Tibial nerve (tissue), 4 donors: ENCODE results near the gene EDAR. TPM values are rescaled to one million over a fixed set of nuclear protein-coding genes. Genes with fewer than 3 reads are reported as not detected.

ENCODE experiments used
- DNase-seq, 2 donors: peaks; one replicate each; pipeline ENCODE4 v3.0.0-alpha.2; 2019; ENCODE audit warnings: low spot score in 2 of 2
- H3K27ac ChIP-seq, 4 donors: fragments of 200-600 bp; sonication (generic) in 3 of 4; one replicate each; pipeline ENCODE4 v1.5.1; 2017 to 2019; ENCODE audit warnings: mild to moderate bottlenecking in 1 of 4
- H3K27me3 ChIP-seq, 2 donors: fragments of 200-600 bp; sonication (generic) in 1 of 2; one replicate each; pipeline versions ENCODE4 v1.5.1 to v1.6.0; 2017 to 2019
- H3K36me3 ChIP-seq, 3 donors: fragments of 200-600 bp; sonication (generic); one replicate each; pipeline ENCODE4 v1.5.1; 2018 to 2019
- H3K4me1 ChIP-seq, 4 donors: fragments of 200-600 bp; sonication (generic) in 3 of 4; one replicate each; pipeline ENCODE4 v1.5.1; 2017 to 2019
- H3K4me3 ChIP-seq, 4 donors: fragments of 200-600 bp; sonication (generic) in 3 of 4; one replicate each; pipeline ENCODE4 v1.5.1; 2017 to 2019; ENCODE audit warnings: mild to moderate bottlenecking in 1 of 4, moderate library complexity in 1 of 4
- H3K9me3 ChIP-seq, 4 donors: fragments of 200-600 bp; sonication (generic) in 3 of 4; one replicate each; pipeline ENCODE4 v1.5.1; 2017 to 2019
- EP300 ChIP-seq, 2 donors: sonication (generic); formaldehyde crosslinking; IDR thresholded peaks; one replicate each; pipeline ENCODE4 v1.6.1; 2017; ENCODE audit warnings: antibody characterized with exemption in 2 of 2, mild to moderate bottlenecking in 1 of 2
- POLR2A ChIP-seq, 2 donors: fragments of 450-650 bp; IDR thresholded peaks; one replicate each; pipeline ENCODE4 v1.6.1; 2017; ENCODE audit warnings: antibody characterized with exemption in 2 of 2, mild to moderate bottlenecking in 2 of 2, moderate library complexity in 2 of 2
- WGBS, 2 donors: methylation state at CpG; one replicate each; pipeline ENCODE4 v1.1.5; 2018; 5-methylcytosine and 5-hydroxymethylcytosine counted together
- small RNA-seq: library from RNA; depleted of rRNA; stranded (forward); fragments of <200 nt; gene quantifications from one replicate; pipeline ENCODE3, GENCODE V24; 2016
- total RNA-seq, 4 donors: library from RNA; depleted of rRNA; stranded (reverse); fragments of >200 nt; gene quantifications; one replicate each; pipeline ENCODE4 v1.1.0, GENCODE V29; 2016
- TF ChIP-seq, protein P1 (sequence below), 5 experiments: fragments of 200-600 bp in 3 of 5; fragments of 450-650 bp in 2 of 5; sonication (generic) in 3 of 5; IDR thresholded peaks; one replicate each; pipeline ENCODE4 v1.5.1; 2016 to 2019; ENCODE audit warnings: antibody characterized with exemption in 5 of 5, mild to moderate bottlenecking in 3 of 5, moderate library complexity in 2 of 5

The EDAR gene
- total RNA-seq, 4 donors from 2014 or later: under 0.01 TPM; not detected in 3

DNA sequence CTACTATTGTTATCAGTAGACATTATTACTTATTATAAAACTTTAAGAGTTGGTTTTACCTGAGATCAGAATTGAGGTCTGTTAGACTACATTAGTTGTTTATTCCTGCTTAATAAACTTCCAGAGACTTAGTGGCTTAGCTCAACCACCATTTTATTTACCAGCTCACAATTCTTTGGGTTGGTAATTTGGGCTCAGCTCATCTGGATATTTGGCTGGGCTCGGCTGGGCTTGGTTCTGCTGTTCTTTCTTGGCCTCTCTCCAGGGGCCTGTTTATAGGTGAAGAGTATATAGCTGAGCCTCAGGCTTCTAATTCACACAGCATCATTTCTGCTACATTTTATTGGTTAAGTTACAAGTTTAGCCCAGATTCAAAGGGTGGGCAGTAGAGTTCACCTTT, 134.5 kb downstream of the EDAR start:
- Histone ChIP-seq H3K9me3 (no peaks in the 10 kb centered on the region), H3K4me1 (no peaks in the 10 kb centered on the region), H3K4me3 (no peak overlapping the region), H3K36me3 (peaks cover 0 to 38% (median 3%) of the 10 kb centered on the region in 3 donors), H3K27me3 (no peaks in the 10 kb centered on the region), H3K27ac (no peak overlapping the region)
- WGBS, 2 donors: 61 to 63% methylated on average over 1 of the region's 1 CpG
- no peak for DNase-seq
- no peak for TF ChIP-seq POLR2A (IDR thresholded peaks at IDR 0.05)
- TF ChIP-seq EP300 (IDR thresholded peaks at IDR 0.05): no peak
- TF ChIP-seq, protein P1, sequence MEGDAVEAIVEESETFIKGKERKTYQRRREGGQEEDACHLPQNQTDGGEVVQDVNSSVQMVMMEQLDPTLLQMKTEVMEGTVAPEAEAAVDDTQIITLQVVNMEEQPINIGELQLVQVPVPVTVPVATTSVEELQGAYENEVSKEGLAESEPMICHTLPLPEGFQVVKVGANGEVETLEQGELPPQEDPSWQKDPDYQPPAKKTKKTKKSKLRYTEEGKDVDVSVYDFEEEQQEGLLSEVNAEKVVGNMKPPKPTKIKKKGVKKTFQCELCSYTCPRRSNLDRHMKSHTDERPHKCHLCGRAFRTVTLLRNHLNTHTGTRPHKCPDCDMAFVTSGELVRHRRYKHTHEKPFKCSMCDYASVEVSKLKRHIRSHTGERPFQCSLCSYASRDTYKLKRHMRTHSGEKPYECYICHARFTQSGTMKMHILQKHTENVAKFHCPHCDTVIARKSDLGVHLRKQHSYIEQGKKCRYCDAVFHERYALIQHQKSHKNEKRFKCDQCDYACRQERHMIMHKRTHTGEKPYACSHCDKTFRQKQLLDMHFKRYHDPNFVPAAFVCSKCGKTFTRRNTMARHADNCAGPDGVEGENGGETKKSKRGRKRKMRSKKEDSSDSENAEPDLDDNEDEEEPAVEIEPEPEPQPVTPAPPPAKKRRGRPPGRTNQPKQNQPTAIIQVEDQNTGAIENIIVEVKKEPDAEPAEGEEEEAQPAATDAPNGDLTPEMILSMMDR (IDR thresholded peaks at IDR 0.05): no peak

DNA sequence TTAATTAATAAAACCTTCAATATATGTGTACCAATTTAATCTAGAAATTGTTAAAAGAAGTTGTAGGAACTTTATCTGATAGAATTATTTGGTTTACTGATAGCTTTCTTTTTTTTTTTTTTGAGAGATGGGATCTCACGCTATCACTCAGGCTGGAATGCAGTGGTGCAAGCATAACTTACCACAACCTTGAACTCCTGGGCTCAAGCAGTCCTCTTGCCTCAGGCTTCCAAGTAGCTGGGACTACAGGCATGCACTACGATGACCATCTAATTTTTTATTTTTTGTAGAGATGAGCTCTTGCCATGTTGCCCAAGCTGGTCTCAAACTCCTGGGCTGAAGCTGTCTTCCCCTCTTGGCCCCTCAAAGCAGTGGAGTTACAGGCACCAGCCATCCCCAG, 135.6 kb downstream of the EDAR start:
- H3K27me3 ChIP-seq: no peaks in the 10 kb centered on the region
- TF ChIP-seq, protein P1 (IDR thresholded peaks at IDR 0.05): no peak
- TF ChIP-seq POLR2A (IDR thresholded peaks at IDR 0.05) (no peak), EP300 (IDR thresholded peaks at IDR 0.05) (no peak)
- no peaks in the 10 kb centered on the region for H3K4me1 ChIP-seq
- no peaks in the 10 kb centered on the region for H3K9me3 ChIP-seq
- H3K27ac ChIP-seq: no peak overlapping the region
- H3K36me3 ChIP-seq: peaks cover 0 to 41% (median 3%) of the 10 kb centered on the region in 3 donors
- no peak overlapping the region for H3K4me3 ChIP-seq
- 90 to 92% methylated on average over 2 of the region's 2 CpGs for WGBS, 2 donors
- no peak for DNase-seq

DNA sequence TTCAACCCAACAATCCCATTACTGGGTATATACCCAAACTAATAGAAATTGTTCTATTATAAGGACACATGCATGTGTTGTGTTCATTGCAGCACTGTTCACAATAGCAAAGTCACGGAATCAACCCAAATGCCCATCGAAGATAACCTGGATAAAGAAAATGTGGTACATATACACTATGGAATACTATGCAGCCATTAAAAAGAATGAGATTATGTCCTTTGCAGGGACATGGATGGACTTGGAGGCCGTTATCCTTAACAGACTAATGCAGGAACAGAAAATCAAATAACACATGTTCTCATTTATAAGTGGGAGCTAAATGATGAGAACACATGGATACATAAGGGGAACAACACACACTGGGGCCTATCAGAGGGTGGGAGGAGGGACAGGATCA, 136.6 kb downstream of the EDAR start:
- Histone ChIP-seq H3K27ac (no peak overlapping the region), H3K9me3 (no peaks in the 10 kb centered on the region), H3K36me3 (peaks cover 0 to 37% (median 3%) of the 10 kb centered on the region in 3 donors), H3K4me1 (no peaks in the 10 kb centered on the region), H3K27me3 (no peaks in the 10 kb centered on the region), H3K4me3 (no peak overlapping the region)
- no peak for TF ChIP-seq EP300 (IDR thresholded peaks at IDR 0.05)
- TF ChIP-seq POLR2A (IDR thresholded peaks at IDR 0.05): no peak
- TF ChIP-seq, protein P1 (IDR thresholded peaks at IDR 0.05): no peak
- 95 to 99% methylated on average over 3 of the region's 3 CpGs for WGBS, 2 donors
- no peak for DNase-seq

DNA sequence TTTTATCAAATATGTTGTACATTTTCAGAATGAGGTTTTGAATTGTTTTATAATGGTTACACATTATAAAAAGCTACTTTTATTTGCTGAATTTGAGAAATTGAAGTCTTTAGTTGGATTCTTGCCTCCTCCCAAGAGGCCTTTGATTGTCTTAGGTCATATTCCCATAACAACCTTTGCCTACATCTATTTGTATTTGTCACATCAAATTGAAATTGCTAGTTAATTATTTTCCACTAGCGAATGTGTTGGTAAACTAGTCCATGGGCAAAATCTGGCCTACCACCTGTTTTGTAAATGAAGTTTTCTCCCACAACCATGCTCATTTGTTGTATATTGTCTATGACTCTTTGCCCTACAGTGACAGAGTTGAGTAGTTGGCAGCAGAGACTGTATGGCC, 142.0 kb downstream of the EDAR start:
- peaks cover 0 to 42% (median 3%) of the 10 kb centered on the region in 3 donors for H3K36me3 ChIP-seq
- H3K9me3 ChIP-seq: no peaks in the 10 kb centered on the region
- 88 to 94% methylated on average over 1 of the region's 1 CpG for WGBS, 2 donors
- H3K4me1 ChIP-seq: no peaks in the 10 kb centered on the region
- no peak for DNase-seq
- no peaks in the 10 kb centered on the region for H3K27me3 ChIP-seq
- no peak overlapping the region for H3K4me3 ChIP-seq
- H3K27ac ChIP-seq: no peak overlapping the region
- no peak for TF ChIP-seq EP300 (IDR thresholded peaks at IDR 0.05)
- TF ChIP-seq, protein P1 (IDR thresholded peaks at IDR 0.05): no peak
- TF ChIP-seq POLR2A (IDR thresholded peaks at IDR 0.05): no peak

DNA sequence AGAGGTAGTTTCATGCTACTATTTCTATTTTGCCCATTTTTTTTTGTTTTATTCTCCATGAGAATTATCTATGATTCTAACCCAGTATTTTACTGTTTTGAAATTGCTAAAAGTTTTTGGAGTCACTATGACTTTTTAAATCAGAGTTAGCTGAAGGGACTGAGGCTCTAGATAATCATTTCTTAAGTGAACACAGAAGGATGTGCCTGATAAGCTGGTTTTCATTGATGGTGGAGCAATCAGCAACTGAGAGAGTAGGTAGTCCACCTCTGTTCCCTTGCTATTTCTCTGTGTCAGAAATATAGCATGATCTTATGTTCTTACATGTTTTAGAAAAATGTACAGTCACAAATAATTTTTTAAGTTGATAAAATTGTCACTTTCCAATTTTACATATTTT, 143.1 kb downstream of the EDAR start:
- H3K4me3 ChIP-seq: no peak overlapping the region
- H3K27me3 ChIP-seq: no peaks in the 10 kb centered on the region
- no peak for DNase-seq
- TF ChIP-seq POLR2A (IDR thresholded peaks at IDR 0.05) (no peak), EP300 (IDR thresholded peaks at IDR 0.05) (no peak)
- TF ChIP-seq, protein P1 (IDR thresholded peaks at IDR 0.05): no peak
- no peaks in the 10 kb centered on the region for H3K4me1 ChIP-seq
- no peaks in the 10 kb centered on the region for H3K9me3 ChIP-seq
- H3K36me3 ChIP-seq: peaks cover 0 to 41% (median 3%) of the 10 kb centered on the region in 3 donors
- no peak overlapping the region for H3K27ac ChIP-seq

Small RNAs within 50 kb of the gene (small RNA-seq; reads per million reads assigned to genes)
- gene AC073415.1: not detected

Other genes starting within 250 kb of the EDAR start
- gene CCDC138, start 202.4 kb downstream of the EDAR start, total RNA-seq: 1 to 10 TPM; 5.9 to 8.7 (median 6.5) TPM
- 10 to 100 TPM in 2 of 4 donors, 1 to 10 TPM in 2; 6.9 to 18.0 (median 11.4) TPM for gene SH3RF3, start 140.0 kb upstream of the EDAR start, total RNA-seq